Measurements from ENCODE around the gene NELFCD.
"Not testable (repeated sequence)": the region's sequence is repeated elsewhere in the genome, so short reads cannot be mapped to it uniquely, and the experiment has no call there.

The NELFCD gene, protein sequence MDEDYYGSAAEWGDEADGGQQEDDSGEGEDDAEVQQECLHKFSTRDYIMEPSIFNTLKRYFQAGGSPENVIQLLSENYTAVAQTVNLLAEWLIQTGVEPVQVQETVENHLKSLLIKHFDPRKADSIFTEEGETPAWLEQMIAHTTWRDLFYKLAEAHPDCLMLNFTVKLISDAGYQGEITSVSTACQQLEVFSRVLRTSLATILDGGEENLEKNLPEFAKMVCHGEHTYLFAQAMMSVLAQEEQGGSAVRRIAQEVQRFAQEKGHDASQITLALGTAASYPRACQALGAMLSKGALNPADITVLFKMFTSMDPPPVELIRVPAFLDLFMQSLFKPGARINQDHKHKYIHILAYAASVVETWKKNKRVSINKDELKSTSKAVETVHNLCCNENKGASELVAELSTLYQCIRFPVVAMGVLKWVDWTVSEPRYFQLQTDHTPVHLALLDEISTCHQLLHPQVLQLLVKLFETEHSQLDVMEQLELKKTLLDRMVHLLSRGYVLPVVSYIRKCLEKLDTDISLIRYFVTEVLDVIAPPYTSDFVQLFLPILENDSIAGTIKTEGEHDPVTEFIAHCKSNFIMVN

DNA sequence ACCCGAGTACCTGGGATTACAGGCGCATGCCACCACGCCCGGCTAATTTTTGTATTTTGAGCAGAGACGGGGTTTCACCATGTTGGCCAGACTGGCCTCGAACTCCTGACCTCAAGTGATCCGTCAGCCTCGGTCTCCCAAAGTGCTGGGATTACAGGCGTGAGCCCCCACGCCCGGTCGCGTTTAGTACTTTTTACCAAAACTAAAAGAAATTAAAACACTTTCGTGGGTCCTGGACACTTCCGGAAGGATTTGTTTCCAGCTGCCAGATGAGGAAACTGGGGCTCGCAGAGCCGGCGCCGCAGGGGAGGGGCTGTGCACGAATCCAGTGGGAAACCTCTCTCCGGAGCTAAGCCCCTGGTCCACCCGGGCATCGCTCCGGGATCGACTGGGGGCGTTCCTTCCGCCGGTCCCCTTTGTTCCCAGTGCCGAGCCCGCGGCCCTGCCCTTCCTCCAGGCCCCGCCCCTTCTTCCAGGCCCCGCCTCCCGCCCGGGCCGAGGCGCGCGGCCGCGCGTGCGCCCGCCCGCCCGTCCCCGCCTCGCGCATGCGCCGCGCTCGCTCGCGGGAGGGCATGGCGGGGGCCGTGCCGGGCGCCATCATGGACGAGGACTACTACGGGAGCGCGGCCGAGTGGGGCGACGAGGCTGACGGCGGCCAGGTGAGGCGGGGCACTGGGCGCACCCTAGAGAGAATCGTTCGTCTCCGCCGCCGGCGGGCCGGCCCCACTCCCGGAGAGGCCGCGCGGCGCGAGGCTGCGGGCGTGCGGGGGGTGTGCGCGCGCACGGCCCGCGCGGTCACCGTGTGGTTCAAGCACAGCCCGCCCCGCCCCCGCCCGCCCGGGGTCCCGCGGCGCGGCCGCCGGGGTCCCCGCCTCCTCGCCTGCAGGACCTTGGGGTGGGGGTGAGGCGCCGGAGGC is at the start of gene NELFCD:
NELFCD (plus strand) TSS at position 546 of the 917 bp plus-strand sequence; CDS start at position 600, 54 bp downstream.
- DNase-seq: peak in 49 of 51 donors; percentile 28 to 86 (median 67)

- no peak for DNase-seq
Observed at GRCh38 chr20:58932170-58932569, 48.9 kb upstream of the NELFCD start.

- DNase-seq: no peak
Observed at GRCh38 chr20:58938078-58938477, 43.0 kb upstream of the NELFCD start.

DNA sequence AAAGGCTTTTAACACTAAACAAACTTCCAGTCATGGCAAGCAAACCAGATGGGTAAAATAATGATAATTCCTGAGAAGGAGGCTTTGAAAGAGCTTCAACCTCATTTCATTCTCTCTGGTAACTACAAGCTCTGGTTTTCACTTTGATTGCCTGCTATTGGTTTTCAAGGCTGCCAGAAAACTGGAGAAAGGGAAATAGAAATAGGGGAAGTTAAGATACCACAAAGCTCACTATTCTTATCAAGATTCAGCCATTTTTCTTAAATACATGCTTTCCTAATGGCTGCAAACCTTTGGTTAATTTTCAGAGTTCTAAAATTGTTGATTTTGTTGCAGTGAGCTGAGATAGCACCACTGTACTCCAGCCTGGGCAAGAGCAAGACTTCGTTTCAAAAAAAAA is 42.5 kb upstream of the NELFCD start:
- DNase-seq: no peak

DNA sequence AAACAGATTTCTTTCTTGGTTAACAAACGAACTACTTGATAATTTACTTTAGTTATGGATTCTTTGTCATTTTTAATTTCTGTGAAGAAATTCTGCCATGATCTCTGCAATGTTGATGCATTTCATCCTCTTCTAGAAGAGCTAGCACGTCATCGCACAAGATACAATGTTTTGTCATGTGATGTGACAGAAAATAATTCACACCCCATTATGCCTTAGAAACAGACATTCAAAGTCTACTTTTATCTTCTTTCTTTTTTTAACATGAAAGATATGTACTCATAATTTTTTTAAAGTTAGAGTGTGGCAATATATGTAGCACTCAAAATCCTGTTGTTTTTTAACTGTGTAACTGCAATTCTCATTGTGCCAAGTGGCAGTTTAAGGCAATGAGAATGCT is 39.6 kb upstream of the NELFCD start:
- DNase-seq: no peak

DNA sequence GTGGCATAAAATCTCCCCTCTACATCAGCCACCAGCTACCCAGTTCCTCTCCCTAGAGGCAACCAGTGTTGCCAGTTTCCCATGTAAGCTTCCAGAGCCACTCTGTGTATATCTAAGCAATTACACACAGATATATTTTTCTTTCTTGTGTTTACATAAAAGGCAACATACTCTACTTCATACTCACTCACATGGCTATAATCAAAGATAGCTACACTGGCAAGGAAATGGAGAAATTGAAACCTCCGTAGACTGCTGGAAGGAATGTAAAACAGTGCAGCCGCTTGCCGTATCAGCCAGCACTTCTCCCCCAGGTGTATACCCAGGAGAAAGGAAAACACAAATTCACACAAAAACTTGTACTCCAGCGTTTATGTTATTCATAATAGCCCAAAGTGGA is 38.5 kb upstream of the NELFCD start:
- no peak for DNase-seq

- DNase-seq: no peak
Observed at GRCh38 chr20:58944610-58945009, 36.4 kb upstream of the NELFCD start.

GRCh38 chr20:58945965-58946631 is 35.0 kb upstream of the NELFCD start:
- DNase-seq: no peak

DNA sequence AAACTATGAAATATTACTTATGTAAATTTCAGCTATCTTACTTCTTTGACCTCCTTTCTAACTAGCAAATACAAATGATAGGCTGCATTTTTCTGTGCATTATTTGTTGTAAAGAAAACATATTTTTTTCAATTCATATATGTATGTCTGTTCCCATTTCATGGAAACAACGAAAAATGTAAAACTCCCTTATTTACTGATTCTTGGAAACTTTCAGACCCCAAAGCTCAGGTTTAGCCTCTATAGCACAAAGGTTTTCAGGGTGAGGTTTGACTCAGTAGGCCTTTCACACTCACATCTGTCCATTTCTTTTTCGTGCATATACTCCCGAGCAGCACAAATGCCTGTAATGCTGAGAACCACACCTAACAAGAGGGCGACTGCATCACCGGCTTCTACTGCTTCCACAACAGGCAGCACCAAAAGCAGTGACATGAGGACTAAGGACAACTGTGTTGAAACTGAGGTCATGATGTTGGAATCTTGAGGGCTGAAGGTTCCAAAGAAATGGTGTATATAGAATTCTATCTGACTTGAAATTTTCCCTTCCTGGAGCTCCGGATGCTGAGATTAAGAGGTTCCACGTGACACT is 33.2 kb upstream of the NELFCD start:
- not testable (repeated sequence) for DNase-seq

- DNase-seq: no peak
Observed at GRCh38 chr20:58950603-58951002, 30.5 kb upstream of the NELFCD start.

- DNase-seq: no peak
Observed at GRCh38 chr20:58953050-58953449, 28.0 kb upstream of the NELFCD start.

DNA sequence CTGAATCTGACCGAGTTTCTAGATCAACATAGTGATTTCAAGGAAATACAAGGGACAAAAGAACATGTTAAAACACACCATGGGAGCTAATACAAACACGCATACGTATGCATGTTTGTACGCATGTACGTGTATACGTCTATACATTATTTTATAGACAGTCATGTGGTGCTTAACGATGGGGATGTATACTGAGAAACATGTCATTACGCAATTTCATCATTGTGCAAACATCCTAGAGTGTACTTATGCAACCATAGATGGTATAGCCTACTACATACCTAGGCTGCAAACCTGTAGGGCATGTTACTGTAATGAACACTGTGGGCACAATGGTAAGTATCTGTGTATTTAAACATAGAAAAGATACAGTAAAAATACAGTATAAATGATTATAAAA is 25.0 kb upstream of the NELFCD start:
- no peak for DNase-seq

DNA sequence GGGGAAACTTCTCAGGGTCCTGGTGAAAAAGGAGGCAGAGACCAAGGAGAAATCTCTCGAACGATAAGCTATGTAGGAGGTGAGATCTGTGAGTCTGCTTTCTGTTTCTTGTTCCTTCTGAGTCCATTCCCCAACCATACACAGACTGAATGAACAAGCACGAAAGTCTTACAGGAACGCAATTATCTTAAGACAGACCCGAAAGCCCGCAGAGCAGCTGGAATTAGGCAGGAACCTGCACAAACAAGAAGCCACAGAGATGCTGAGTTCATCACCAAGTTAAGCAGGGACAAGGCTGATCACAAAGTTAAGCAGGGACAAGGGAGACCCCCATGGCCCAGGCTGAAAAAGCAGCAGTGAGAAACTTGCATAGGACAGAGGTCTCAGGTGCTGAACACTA is 21.4 kb upstream of the NELFCD start:
- no peak for DNase-seq

DNA sequence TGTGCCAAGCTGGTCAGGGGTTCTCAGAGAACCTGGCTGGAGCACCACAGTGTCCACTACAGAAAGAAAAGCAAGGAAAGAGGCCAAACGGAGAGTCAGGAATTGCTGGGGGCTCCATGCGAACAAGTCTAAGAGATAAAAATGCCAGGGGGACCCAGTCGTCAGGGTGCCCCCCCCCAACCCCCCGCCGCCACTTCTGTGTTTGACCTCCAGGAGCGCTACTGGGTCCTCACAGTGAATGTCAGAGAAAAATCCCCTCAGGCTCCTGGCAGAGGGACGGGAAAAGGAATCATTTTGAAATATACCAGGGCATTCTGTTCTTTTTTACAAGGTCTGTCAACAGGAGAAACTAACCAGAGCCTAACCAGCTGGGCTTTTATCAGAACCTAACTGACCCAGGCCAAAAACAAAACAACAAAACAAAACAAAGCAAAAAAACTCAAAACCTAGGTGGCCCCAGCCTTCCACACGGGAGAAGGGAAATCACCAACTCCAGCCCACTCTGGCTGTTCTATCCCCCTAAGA is 17.9 kb upstream of the NELFCD start:
- no peak for DNase-seq

DNA sequence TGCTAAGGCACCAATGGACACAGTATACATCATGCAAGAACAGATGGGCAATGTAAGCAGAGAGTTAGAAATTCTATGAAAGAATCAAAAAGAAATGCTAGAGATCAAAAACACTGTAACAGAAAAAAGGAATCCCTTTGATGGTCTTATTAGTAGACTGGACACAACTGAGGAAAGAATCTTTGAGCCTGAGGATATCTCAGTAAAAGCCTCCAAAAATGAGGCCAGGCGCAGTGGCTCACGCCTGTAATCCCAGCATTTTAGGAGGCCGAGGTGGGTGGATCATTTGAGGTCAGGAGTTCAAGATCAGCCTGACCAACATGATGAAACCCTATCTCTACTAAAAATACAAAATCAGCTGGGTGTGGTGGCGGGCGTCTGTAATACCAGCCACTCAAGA is 17.1 kb upstream of the NELFCD start:
- DNase-seq: not testable (repeated sequence)

GRCh38 chr20:58965270-58966064 is 15.6 kb upstream of the NELFCD start:
- DNase-seq: no peak

DNA sequence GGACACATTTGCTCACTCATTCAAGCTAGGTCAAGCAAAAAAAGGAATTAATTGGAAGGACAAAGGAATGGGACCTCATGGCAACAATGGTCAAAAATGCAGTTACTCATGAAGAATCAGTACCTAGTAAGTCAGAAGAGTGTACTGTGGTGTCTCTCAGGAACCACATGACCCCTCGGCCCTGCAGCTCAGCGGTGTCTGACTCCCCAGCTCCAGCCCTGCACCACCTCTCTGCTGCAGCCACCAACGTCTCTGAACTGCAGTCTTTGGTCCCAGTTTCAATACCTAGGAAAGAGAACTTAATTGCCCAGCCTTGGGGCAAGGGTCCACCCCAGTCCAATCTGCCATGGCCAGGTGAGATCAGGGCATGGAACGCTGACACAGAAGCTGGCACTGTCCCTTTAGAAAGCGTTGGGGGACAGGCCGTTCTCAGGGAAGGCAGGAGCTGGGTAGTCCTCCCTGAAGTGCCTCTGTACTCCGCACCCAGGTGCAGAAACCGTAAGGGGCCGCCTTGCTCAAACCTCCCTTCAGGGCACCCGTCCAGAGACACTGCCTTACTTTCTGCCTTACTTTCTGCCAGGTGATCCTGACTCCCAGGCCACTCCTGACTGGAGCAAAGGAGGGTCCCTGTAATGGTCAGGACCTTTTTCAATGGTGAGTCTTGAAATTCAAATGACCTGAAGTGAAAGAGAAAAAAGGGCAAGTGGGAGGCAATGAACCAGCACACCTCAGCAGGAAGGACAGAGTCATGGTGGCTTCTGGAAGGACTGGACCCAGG is 13.2 kb upstream of the NELFCD start:
- DNase-seq: no peak

- DNase-seq: no peak
Observed at GRCh38 chr20:58969439-58969838, 11.6 kb upstream of the NELFCD start.

- no peak for DNase-seq
Observed at GRCh38 chr20:58970146-58970545, 10.9 kb upstream of the NELFCD start.
